CD4-positive, alpha-beta T cell treated with Interferon gamma for 1 hour (primary cell): ENCODE data around the gene ASIC3.

ENCODE experiments used
- DNase-seq: peaks from one replicate; pipeline ENCODE4 v3.0.0-alpha.2; 2020

ASIC3 gene

DNA sequence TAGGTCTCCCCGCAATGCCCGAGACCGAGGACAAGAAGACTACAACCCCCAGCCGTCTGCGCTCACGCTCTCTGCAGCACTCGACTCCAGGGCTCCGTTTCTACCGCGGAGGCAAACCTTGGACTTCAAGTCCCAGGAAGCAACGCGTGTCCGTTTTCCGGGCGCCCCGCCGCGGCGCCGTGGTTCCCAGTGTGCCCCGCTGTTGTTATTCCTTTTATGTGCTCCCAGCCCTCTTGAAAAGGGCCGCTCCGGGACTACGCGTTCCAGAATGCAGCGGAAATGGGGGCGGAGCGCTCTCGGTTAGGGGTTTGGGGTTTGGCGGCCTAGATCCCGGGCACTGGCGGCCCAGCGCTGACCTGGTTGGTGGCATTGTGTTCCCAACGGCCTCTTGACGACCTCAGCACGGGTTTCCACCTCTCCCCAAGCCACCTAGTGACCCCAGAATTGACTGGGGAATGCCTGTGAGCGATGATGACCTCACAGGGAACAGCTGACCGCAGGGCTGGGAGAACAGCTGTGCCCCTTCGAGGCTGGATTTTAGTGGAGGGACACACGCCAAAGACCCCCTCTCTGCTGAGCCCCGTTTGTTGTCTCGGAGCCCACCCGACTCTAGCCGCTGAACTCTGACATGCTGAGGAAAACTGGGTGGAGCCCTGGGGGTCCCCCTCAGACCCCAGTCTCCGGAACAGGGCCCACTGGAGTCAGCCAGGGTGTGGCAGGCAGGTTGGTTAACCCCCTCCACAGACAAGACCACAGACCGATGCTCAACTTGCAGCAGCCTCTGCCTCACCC, 9.9 kb downstream of the ASIC3 start:
- peak; percentile 98 for DNase-seq

DNA sequence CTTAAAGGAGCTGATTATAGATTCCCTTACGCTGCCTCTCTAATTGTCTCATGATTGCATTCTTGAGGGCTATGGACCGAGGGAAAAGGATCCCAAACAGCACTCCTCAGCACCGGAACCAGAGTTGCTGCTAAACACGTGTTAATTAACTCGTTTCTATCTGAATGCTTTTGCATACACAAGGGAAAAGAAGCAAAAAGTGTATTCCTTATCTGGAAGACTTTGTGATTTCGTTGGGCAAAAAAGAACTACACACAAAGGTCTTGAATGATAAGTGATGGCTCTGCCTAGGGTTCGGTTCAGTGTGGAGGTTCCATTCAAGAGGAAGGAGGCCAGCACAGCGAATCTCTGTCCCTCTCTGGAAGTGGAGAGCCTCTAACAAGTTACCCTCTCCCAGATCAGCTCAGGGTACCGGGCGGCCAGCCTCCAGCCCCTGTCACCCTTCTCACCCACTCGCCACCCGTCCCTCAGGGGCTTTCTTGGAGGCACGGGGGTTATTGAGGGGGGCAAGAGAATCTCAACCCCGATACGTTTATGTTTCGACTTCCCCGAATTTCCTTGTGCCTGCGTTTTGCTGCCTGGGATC, 10.5 kb downstream of the ASIC3 start:
- DNase-seq, result no peak

DNA sequence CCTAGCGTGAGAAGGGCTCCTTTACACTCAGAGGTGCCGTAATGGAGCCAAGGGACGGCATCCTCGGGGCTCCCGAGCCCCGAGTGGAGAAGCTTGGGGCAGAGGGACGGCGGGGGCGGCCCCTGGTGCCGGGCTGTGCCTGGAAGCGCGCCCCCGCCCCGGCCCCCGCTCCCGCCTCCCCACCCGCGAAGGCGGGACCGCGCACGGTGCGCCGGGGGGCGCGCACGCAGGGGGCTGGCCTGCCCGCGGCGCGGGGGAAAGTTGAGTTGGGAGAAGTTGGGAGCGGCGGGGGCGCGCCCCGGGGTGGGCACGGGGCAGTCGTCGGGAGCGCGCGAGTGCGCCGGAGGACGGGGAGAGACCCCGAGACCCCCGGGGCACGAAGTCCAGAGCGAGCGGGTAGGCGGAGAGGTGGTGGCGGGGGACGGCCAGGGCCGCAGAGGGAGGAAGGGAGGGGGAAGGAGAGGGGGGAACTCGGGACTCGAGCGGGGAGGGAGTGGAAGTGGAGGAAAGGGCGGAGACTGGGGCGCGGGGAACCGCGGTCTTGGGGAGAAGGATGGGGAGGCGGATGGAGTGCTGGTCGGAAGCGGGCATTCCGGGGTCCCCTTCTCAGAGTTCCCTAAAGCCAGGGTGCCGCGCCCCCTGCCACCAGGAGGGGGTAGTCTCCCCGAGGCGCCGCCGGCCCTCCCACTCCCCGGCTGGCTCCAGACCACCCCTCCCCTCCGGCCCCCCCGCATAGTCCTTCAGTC, 11.2 kb downstream of the ASIC3 start, which contains the start of gene SLC4A2:
SLC4A2 (plus strand) TSS at position 223 of the 746 bp plus-strand sequence. CDS start 2,399 bp downstream, outside the sequence.
- DNase-seq, result peak; percentile 60

DNA sequence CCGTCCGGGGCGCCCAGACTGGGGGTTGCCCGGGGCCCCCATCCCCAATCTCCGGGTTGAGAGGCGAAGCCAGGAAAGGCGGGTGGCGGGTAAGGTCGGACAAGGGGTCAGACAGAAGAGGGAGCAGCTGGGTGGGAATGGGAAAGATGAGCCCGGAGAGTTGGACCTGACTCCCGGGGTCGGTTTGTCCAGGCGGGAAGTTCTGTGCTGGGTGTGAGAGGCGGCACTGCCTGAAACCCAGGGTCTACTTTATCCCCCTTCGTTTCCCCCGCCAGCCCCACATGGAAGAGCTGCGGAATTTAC, 11.7 kb downstream of the ASIC3 start:
- DNase-seq, result no peak

DNA sequence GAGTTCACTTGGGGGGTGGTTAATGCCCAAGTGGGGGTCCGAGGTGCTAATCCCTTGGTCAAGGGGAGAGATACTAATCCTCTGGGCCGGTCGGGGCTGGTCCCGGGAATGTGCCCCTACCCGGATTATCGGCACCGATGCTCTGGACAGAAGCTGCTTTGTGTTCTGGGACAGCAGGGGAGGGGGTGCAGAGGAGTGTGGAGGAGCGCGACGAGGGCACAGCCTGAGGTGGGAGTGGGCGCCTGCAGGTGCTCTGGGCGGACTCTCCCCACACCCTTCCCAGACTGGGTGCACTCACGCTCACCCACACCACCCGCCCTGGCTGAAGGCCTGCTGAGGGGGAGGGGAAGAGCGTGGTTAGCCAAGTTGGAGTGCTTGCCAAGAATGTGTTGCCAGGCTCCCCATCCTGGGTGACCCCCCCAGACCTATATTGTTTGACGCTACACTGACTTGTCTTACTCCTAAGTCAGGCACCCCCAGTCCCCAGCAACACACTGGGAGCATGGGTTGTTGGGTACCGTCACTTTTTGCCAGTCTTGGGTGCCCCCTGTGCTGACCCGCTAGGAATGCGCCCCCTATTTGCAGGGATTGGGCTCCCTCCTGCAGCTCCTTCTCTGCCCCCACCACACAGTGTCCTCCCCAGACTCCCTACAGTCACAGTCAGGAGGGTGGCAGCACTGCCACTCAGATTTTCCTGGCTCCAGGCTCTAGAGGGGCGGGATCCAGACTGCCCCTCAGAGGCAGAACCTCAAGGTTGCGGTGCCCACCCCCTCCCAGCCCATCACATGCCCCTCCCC, 12.3 kb downstream of the ASIC3 start:
- no peak for DNase-seq

DNA sequence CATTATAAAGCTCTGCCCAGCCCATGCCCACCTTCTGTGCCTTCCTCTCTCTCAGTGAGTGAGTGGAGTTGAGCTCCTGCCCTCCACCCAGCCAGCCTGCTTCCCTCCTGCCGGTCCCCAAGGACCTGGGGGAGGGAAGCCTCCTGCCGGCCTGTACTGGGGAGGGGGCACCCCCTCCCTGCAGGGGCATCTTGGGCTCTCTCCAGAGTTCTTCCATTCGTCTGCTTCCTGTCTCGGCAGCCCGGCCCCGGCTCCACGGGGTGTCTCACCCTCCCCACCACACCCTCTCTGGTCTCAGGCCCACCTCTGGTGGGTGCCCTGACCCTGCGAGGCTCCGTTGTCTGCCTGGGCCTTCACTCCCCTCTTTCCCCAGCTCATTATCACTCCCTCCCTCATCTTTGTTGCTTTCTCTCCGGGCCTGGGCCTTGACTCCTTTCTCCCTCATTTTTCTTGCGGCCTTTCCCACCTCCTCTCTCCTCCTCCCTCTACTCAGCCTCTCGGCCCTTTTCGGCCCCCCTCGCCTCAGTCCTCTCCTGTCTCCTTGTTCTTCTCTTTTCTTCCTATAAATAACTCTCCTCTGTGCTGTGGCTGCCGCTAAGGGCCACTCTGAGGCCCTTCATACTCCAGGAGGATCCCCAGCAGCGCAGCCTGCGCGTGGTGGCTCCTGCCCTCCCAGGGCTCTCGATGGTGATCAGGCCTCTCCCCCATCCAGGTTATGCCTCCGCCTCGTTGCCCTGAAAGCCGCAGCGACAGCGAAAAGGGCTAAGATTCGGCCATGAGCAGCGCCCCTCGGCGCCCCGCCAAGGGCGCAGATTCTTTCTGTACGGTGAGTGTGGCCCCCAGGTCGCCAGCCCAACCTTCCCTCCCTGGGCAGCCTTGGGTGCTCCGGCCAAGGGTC, 13.1 kb downstream of the ASIC3 start:
- no peak for DNase-seq

DNA sequence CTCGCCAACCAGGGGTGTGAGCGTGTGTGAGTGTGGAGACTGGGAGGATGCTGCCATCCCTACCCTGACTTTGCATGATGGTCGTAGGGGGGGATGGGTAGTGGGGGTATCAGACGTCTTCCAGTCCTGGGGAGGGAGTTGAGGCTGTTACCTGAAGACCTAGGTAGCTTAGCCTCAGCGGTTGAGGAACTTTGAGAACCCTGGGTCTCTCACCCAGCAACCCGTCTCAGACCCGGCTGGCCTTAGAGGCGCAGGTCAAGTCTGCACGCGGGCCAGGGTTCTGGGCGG, 13.7 kb downstream of the ASIC3 start:
- no peak for DNase-seq

DNA sequence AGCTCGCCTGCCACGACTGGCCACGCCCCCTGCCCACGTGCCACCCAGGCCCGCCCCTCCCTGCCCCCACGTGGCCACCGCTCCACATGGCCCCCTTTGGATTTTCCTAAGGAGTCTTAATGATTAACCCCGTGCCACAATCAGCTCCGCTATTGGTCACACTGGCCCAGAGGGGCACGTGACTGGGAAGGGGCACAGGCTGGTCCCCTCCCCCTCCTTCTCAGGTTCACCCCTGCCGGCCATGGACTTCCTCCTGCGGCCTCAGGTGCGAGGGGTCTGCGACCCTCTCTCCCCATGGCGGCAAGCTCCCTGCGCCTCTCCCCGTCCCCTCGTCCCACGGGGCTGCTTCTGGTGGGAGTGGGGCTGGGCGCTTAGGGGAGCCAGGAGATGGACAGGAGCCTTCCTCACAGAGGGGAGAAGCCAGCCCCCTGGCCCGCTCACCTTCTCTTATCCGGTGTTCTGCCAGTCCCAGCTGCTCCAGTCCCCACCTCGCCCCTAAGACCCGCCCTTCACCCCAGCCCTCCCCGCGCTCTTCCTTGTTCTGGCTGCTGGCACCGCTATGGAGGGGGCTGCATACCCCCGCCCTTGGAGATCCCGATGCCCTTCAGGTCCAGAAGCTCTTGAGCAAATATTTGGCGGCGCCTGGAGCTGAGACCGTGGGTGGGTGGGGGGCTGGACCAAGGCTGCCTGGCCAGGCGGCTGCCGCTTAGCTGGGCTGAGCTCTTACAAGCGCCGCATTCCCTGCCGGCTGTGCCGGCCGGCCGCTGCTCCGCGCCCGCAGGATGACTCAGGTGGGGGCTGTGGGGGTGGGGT, 14.3 kb downstream of the ASIC3 start:
- no peak for DNase-seq

DNA sequence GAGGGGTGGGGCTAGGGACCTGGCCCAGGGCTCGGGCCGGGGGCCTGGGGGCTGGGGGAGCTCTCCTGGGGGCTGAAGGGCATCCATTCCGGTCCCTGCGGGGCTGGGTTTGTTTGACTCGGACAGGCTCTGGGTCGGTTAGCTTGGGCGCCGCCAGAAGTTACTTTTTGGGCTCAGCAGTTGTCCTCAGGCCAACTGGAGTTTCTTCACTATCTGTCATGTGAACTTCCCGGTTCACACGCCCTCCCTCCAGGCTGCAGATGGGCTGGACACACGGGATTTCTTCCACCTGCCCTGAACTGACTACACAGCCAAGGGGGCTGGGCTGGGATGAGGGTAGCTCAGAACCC, 14.9 kb downstream of the ASIC3 start:
- DNase-seq, result no peak

DNA sequence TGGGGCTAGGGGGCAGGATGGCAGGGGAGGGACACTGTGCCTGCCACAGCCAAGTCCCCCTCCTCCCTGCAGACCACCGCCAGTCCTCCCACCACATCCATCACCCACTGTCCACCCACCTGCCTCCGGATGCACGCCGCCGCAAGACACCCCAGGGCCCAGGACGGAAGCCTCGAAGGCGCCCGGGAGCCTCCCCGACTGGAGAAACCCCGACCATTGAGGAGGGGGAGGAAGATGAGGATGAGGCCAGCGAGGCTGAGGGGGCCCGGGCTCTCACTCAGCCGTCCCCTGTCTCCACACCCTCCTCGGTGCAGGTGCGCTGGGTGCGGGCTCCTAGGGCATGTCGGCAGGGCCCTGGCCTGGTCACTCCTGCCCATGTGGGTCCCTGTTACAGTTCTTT, 16.1 kb downstream of the ASIC3 start:
- no peak for DNase-seq

DNA sequence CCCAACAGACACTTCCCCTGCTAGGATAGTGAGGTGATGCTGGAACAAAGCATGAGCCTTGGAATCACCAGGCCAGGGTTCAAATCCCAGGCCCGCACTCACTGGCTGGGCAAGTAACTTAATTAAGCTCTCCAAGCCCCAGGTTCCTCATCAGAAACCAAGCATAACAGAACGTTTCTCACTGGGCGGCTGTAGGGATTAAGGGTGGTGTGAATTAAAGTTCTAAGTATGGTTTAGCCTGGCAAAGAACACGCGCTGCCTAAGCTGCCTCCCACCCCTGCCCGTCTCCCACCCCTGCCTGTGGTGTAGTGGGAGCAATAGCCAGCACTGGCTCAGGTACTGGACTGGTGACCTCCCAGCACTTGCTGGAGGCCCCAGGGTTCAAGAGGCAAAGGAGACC, 16.7 kb downstream of the ASIC3 start:
- no peak for DNase-seq

DNA sequence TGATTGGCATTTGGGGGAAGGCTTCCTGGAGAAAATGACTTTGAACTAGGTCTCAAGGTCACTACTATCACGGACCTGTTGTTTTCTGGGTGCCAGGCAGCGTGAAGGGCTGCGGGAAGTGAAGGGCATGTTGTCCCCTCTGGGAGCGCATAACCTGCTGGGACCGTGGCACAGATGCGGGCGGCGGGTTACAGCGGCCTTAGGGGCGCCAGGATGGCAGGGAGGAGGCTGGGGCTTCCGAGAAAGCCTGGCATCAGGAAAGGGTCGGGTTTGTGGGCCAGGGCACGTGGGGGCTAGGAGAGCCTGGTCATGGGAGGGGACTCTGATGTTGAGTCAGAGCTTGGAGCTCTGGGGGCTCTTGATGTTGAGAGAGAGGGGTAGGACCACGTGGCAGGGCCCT, 17.2 kb downstream of the ASIC3 start:
- DNase-seq, result no peak

DNA sequence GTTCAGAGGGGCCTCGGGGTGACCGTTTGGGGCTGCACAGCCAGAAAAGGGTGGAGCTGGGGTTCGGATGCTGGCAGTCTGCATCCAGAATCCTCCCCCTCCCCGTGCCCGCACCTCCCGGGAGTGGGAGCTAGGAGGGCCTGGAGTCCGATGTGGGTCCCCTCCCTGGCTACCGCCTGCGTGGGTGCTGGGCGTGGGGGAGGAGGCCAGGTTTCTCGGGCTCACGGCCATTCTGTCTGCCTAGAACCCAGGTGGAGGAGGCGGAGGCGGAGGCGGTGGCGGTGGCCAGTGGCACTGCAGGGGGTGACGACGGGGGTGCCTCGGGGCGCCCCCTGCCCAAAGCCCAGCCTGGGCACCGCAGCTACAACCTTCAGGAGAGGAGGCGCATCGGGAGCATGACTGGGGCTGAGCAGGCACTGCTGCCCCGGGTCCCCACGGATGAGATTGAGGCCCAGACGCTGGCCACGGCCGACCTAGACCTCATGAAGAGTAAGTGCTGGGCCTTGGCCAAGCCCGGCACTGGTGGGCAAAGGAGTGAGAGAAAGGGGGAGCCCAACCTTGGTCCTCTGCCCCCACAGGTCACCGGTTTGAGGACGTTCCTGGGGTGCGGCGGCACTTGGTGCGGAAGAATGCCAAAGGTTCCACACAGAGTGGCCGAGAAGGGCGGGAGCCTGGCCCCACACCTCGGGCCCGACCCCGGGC, 18.1 kb downstream of the ASIC3 start:
- no peak for DNase-seq

DNA sequence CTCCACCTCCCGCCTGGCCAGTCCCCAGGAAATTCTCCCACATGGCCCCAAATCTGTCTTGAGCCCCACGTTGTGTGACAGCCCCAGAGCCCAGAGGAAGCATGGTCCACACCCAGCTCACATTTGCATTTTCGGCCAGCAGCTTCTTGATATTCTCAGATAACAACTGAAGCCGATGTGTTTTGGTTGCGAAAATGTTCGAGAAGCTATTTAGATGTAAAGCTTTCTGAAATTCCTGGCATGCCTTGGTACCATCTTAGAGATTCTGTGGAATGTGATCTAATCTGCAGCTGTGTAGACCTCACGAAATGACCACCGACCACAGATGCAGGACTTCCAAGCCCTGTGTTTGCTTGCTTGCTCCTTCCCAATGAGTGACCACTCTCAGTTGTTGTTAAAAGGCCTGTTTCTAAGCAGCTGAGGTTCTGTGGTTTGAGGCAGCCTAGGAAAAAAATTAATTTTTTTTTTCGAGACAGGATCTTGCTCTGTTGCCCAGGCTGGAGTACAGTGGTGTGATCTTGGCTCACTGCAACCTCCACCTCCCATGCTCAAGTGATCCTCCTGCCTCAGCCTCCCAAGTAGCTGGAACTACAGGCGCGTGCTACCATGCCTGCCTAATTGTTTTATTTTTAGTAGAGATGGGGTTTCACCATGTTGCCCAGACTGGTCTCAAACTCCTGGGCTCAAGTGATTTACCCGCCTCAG, 19.9 kb downstream of the ASIC3 start:
- DNase-seq, result no peak

DNA sequence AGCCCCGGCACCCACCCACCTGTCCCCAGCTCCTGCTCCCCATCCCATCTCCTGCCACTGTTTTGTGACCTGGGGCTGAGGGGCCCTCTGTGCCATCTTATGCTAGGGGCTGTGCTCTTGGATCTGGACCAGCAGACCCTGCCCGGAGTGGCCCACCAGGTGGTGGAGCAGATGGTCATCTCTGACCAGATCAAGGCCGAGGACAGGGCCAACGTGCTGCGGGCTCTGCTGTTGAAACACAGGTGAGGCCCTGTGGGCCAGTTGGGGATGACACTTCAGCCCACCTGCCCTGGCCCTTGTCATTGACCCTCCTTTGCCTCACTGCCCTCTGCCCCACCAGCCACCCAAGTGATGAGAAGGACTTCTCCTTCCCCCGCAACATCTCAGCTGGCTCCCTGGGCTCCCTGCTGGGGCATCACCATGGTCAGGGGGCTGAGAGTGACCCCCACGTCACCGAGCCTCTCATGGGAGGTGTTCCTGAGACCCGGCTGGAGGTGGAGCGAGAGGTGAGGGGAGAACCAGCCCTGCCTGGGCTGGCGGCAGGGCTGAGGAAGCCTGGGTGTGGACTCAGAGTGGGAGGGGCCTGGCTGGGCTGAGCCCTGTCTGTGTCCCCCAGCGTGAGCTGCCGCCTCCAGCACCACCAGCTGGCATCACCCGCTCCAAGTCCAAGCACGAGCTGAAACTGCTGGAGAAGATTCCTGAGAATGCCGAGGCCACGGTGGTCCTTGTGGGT, 21.7 kb downstream of the ASIC3 start:
- DNase-seq, result no peak

DNA sequence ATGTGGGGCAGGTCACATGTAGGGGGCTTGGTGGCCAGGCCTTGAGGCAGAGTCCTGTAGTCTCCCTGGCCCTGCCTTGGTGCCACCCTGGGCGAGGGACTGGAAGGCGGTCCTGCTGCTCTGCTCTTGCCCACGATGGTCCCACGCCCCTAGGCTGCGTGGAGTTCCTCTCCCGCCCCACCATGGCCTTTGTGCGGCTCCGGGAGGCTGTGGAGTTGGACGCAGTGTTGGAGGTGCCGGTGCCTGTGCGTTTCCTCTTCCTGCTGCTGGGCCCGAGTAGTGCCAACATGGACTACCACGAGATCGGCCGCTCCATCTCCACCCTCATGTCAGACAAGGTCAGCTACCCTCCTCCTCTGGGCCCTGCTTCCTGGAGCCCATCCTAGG, 22.2 kb downstream of the ASIC3 start:
- no peak for DNase-seq

DNA sequence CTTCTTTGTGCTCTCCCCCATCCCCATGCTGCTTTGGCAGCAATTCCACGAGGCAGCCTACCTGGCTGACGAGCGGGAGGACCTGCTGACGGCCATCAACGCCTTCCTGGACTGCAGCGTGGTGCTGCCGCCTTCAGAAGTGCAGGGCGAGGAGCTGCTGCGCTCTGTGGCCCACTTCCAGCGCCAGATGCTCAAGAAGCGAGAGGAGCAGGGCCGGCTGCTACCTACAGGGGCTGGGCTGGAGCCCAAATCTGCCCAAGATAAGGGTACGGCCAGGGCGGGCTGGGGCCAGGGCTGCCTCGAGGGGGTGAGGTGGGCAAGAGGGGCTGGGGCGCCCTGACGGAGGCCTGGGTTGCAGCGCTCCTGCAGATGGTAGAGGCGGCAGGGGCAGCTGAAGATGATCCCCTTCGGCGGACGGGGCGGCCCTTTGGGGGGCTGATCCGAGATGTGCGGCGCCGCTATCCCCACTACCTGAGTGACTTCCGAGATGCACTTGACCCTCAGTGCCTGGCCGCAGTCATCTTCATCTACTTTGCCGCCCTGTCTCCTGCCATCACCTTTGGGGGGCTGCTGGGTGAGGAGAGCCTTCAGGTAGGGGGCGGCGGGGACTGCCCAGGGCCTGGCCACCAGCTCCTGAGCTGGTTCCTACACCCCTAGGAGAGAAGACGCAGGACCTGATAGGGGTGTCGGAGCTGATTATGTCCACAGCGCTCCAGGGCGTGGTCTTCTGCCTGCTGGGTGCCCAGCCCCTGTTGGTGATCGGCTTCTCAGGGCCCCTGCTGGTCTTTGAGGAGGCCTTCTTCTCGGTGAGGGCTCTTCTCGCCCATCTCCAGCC, 22.9 kb downstream of the ASIC3 start:
- no peak for DNase-seq

DNA sequence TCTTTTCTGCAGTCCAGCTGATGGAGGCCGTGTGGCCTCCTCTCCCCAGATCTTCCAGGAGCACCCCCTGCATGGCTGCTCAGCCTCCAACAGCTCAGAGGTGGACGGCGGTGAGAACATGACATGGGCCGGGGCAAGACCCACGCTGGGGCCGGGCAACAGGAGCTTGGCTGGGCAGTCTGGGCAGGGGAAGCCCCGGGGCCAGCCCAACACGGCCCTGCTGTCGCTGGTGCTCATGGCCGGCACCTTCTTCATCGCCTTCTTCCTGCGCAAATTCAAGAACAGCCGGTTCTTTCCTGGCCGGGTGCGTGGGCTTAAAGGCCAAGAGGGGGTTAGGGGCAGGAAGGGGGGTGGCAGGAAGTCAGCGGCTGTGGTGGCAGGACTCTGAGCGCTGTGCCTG, 25.7 kb downstream of the ASIC3 start:
- no peak for DNase-seq
